NCI-H2196 treated with DMSO at 0.1 percent for 48 hours (cell line): ENCODE data around the gene IBA57.
"Not testable (repeated sequence)": the region's sequence is repeated elsewhere in the genome, so short reads cannot be mapped to it uniquely, and the experiment has no call there.

ENCODE experiments used
- DNase-seq: peaks from one replicate; lab custom pipeline; 2025; ENCODE audit not compliant: unreplicated experiment; lab: John Stamatoyannopoulos, UW

The IBA57 gene

DNA sequence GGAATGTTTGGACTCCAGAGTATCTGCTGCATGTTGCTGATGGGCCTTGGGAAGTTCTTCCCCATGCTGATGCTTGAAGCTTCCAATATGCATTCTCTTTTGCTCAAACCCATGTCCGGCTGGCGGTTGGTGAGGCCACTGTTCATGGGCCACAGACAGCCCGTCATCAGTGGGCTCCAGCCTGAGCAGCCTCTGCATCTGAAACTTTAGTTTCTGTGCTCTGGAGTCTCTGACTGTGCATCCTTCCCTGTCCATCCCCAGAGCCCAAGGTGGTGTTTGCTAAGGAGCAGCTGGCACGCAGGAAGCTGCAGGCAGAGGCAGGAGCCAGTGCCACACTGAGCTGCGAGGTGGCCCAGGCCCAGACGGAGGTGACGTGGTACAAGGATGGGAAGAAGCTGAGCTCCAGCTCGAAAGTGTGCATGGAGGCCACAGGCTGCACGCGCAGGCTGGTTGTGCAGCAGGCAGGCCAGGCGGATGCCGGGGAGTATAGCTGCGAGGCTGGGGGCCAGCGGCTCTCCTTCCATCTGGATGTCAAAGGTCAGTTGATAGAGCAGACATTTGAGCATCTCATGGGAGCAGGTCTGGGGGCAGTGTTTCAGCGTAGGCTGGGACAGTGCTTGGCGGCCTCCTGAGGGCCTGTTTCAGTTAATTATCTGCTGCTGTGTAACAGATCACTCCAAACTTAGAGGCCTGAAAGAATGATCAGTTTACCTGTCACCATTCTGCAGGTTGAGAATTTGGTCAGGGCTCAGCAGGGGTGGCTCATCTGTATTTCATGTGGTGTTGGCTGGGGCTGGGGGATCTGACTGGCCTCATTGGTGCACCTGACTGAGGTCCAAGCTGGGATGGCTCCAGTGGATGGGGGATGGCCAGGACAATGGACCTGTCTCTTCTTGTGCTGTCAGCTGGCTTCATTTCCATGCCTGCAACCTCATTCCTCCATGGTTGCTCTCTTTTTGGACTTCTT, 58.9 kb downstream of the IBA57 start:
- DNase-seq: no peak

GRCh38 chr1:228225165-228225710, 59.6 kb downstream of the IBA57 start:
- no peak for DNase-seq

GRCh38 chr1:228225740-228226139, 60.1 kb downstream of the IBA57 start:
- no peak for DNase-seq

DNA sequence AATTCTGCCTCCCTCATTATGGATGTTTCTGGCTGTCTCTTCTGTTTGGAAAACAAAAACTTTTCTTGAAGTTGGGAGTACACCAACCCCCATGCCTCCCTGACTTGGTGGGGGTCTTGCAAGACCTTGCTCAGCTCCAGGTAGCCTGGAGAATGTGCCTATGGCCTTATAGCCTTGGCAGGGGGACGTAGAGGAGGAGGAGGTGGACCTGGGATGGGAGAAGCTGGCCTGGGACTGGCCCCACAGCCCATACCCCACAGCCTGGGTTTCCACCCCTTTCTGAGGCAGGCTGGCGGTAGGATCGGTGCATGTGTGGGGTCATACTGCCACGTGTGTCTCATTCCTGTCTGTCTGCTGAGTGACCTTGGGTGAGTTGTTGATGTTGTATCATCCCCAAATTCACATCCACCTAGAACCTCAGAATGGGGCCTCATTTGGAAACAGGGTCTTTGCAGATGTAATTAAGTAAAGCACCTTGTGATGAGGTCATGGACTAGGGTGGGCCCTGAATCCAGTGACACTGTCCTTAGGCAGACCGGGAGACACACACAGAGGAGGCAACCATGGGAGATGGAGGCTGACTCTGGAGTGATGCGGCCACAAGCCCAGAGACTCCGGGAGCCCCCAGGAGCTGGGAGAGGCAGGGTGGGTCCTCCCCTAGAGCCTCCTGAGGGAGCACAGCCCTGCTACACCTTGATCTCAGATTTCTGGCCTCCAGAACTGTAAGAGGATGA, 60.7 kb downstream of the IBA57 start:
- no peak for DNase-seq

- no peak for DNase-seq
Measured at GRCh38 chr1:228226956-228227791, 61.6 kb downstream of the IBA57 start.

GRCh38 chr1:228228147-228228546, 62.5 kb downstream of the IBA57 start:
- not testable (repeated sequence) for DNase-seq

DNA sequence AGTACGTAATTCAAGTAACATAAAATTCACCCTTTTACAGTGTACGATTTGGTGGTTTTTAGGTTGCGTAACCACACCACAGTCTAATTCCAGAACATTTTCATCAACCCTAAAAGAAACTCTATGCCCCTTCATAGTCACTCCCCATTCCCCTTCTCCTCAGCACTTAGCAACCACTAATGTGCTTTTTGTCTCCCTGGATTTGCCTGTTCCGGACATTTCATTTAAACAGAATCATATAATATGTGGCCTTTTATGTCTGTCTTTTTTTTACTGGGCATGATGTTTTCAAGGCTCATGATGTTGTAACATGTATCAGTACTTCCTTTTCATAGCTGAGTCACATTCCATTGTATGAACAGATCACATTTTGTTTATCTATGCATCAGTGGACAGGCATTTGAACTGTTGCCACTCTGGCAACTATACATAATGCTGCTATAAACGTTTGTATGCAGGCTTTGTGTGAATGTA, 63.0 kb downstream of the IBA57 start:
- no peak for DNase-seq

GRCh38 chr1:228231189-228231588, 65.6 kb downstream of the IBA57 start:
- DNase-seq: no peak
